ENCODE data around the gene CASTOR1.

The CASTOR1 gene

GRCh38 chr22:30284172-30284571, 5.1 kb downstream of the CASTOR1 start:
- DNase-seq = no peak

GRCh38 chr22:30283342-30283741, 6.0 kb downstream of the CASTOR1 start:
- no peak for DNase-seq

GRCh38 chr22:30282616-30283046, 6.7 kb downstream of the CASTOR1 start:
- DNase-seq = no peak

GRCh38 chr22:30280505-30280904, 8.8 kb downstream of the CASTOR1 start:
- DNase-seq = no peak

GRCh38 chr22:30279932-30280331, 9.4 kb downstream of the CASTOR1 start:
- DNase-seq = no peak

- no peak for DNase-seq
These were observed 10.1 kb downstream of the CASTOR1 start for GRCh38 chr22:30279046-30279788.

- DNase-seq = peak; percentile 20
These were observed 11.6 kb downstream of the CASTOR1 start for GRCh38 chr22:30277547-30278344.

- DNase-seq = no peak
These were observed 13.3 kb downstream of the CASTOR1 start for GRCh38 chr22:30276039-30276438.

- DNase-seq = no peak
These were observed 13.7 kb downstream of the CASTOR1 start for GRCh38 chr22:30275625-30276024.

- DNase-seq = no peak
These were observed 14.9 kb downstream of the CASTOR1 start for GRCh38 chr22:30274437-30274812.

GRCh38 chr22:30273711-30274436, 15.4 kb downstream of the CASTOR1 start:
- DNase-seq = no peak

- DNase-seq = no peak
These were observed 16.3 kb downstream of the CASTOR1 start for GRCh38 chr22:30272781-30273601.

GRCh38 chr22:30270832-30271231, 18.5 kb downstream of the CASTOR1 start:
- DNase-seq = no peak

GRCh38 chr22:30268331-30268730, 21.0 kb downstream of the CASTOR1 start:
- no peak for DNase-seq

- no peak for DNase-seq
These were observed 21.7 kb downstream of the CASTOR1 start for GRCh38 chr22:30267382-30268302.

- DNase-seq = no peak
These were observed 22.6 kb downstream of the CASTOR1 start, which contains the start of gene OSM for GRCh38 chr22:30266445-30267381. TSS of gene OSM (minus strand) at chr22:30266851. CDS start at chr22:30266799, 52 bp downstream.

GRCh38 chr22:30265823-30266444, 23.4 kb downstream of the CASTOR1 start:
- no peak for DNase-seq

- no peak for DNase-seq
These were observed 24.1 kb downstream of the CASTOR1 start for GRCh38 chr22:30265131-30265720.

GRCh38 chr22:30263883-30264282, 25.4 kb downstream of the CASTOR1 start:
- no peak for DNase-seq
